A549 (cell line): Measurements from ENCODE around the gene SMAD9. TPM values are rescaled to one million over a fixed set of nuclear protein-coding genes. Genes with fewer than 3 reads are reported as not detected.

Source experiments
- ATAC-seq, 2 experiments: fragments of 200-7000 bp in 1 of 2; fragments of >200 bp in 1 of 2; cut with Nextera tagmentation in 1 of 2; cut with Tn5 transposase in 1 of 2; 3 replicates each; pipeline versions ENCODE4 v1.8.0 to v1.9.1; 2018 to 2020; ENCODE audit warnings: mild to moderate bottlenecking in 1 of 2, moderate library complexity in 1 of 2
- CTCF ChIA-PET: fragments of 300-600 bp; sonication (Branson Sonifier 250); formaldehyde crosslinking; extraction: SDS; loops from one replicate; lab custom pipeline; 2021; ENCODE audit warnings: antibody characterized with exemption, inconsistent platforms; lab: Yijun Ruan, JAX
- POLR2A ChIA-PET: fragments of 350-600 bp; formaldehyde crosslinking; extraction: SDS; loops from one replicate; lab custom pipeline; 2021; ENCODE audit warnings: antibody characterized with exemption, inconsistent platforms; lab: Yijun Ruan, JAX
- DNase-seq, 2 experiments: peaks; one replicate each; pipeline versions ENCODE4 v3.0.0 to v3.0.0-alpha.2; 2011 to 2016; ENCODE audit warnings: low read depth in 1 of 2, low spot score in 1 of 2
- FAIRE-seq: peaks from 2 replicates; lab custom pipeline; 2011; peaks lifted over from hg19 to GRCh38; lab: Jason Lieb, UNC
- H3K27ac ChIP-seq, 2 experiments: fragments of >200 bp; sonication (Bioruptor Twin); formaldehyde crosslinking; 3 replicates each; pipeline ENCODE4 v1.5.1; 2016 to 2017
- H3K4me1 ChIP-seq: fragments of >200 bp; sonication (Bioruptor Twin); formaldehyde crosslinking; 3 replicates; pipeline ENCODE4 v1.6.1; 2016
- H3K4me2 ChIP-seq: fragments of >200 bp; sonication (Bioruptor Twin); formaldehyde crosslinking; 3 replicates; pipeline ENCODE4 v1.6.1; 2016
- H3K4me3 ChIP-seq: fragments of >200 bp; sonication (Bioruptor Twin); formaldehyde crosslinking; 3 replicates; pipeline ENCODE4 v1.5.1; 2016
- H3K9me3 ChIP-seq: fragments of >200 bp; sonication (Bioruptor Twin); formaldehyde crosslinking; 3 replicates; pipeline ENCODE4 v1.6.1; 2016
- BHLHE40 ChIP-seq: IDR thresholded peaks from 2 replicates; pipeline ENCODE4 v1.6.1; 2012; ENCODE audit warnings: low read depth, low read length, inconsistent platforms
- CBX2 ChIP-seq: fragments of 200-600 bp; sonication (generic); IDR thresholded peaks from 2 replicates; pipeline ENCODE4 v1.6.1; 2016; ENCODE audit warnings: low read depth, mild to moderate bottlenecking, borderline replicate concordance
- CBX8 ChIP-seq: fragments of 200-600 bp; sonication (generic); IDR thresholded peaks from 2 replicates; pipeline ENCODE4 v1.6.1; 2016
- CHD2 ChIP-seq: fragments of 150-350 bp; IDR thresholded peaks from 2 replicates; pipeline ENCODE4 v1.6.1; 2014; ENCODE audit warnings: low read length; ENCODE audit not compliant: partially characterized antibody
- EP300 ChIP-seq, 2 experiments: fragments of >200 bp; sonication (Bioruptor Twin); formaldehyde crosslinking; IDR thresholded peaks; 2 replicates in 1 of 2; 3 replicates in 1 of 2; pipeline ENCODE4 v1.6.1; 2016 to 2017
- ESRRA ChIP-seq: fragments of 150-350 bp; IDR thresholded peaks from 2 replicates; pipeline ENCODE4 v1.6.1; 2014; ENCODE audit warnings: mild to moderate bottlenecking, low read length, borderline replicate concordance
- FOSB ChIP-seq: fragments of 250-450 bp; sonication (Bioruptor Pico); IDR thresholded peaks from 2 replicates; pipeline ENCODE4 v1.5.0; 2020; ENCODE audit warnings: mild to moderate bottlenecking, moderate library complexity
- HDAC2 ChIP-seq: fragments of 200-600 bp; sonication (generic); IDR thresholded peaks from 2 replicates; pipeline ENCODE4 v1.6.1; 2016
- HEYL ChIP-seq: fragments of 250-450 bp; sonication (Bioruptor Pico); IDR thresholded peaks from 2 replicates; pipeline ENCODE4 v1.8.0; 2021; ENCODE audit warnings: mild to moderate bottlenecking, moderate library complexity
- MAFK ChIP-seq: fragments of 450-650 bp; IDR thresholded peaks from 2 replicates; pipeline ENCODE4 v1.6.1; 2014; ENCODE audit not compliant: partially characterized antibody
- NPAS2 ChIP-seq: fragments of 250-450 bp; sonication (Bioruptor Pico); IDR thresholded peaks from 2 replicates; pipeline ENCODE4 v1.8.0; 2022; ENCODE audit warnings: mild to moderate bottlenecking, moderate library complexity, borderline replicate concordance
- PHF8 ChIP-seq: fragments of 200-600 bp; sonication (generic); IDR thresholded peaks from 2 replicates; pipeline ENCODE4 v1.6.1; 2016; ENCODE audit warnings: low read depth, mild to moderate bottlenecking, antibody characterized with exemption, moderate library complexity, borderline replicate concordance
- RFX5 ChIP-seq: fragments of 450-650 bp; IDR thresholded peaks from 2 replicates; pipeline ENCODE4 v1.7.1; 2014; ENCODE audit warnings: antibody characterized with exemption, mild to moderate bottlenecking, moderate library complexity
- SMC3 ChIP-seq: fragments of >200 bp; sonication (Bioruptor Twin); formaldehyde crosslinking; IDR thresholded peaks from 3 replicates; pipeline ENCODE4 v1.6.1; 2018; ENCODE audit warnings: inconsistent platforms
- TP53 ChIP-seq: fragments of 250-450 bp; sonication (Bioruptor Pico); IDR thresholded peaks from 2 replicates; pipeline ENCODE4 v1.5.0; 2021; ENCODE audit warnings: mild to moderate bottlenecking, moderate library complexity
- WGBS: methylation state at CpG from one replicate; pipeline ENCODE4 v1.1.6; 2017; ENCODE audit errors: missing lambda C conversion rate; 5-methylcytosine and 5-hydroxymethylcytosine counted together
- polyA plus RNA-seq, 4 experiments: library from polyadenylated mRNA; depleted of rRNA in 3 of 4; stranded (reverse); fragments of >200 nt; fragmentation: RNase III in 1 of 4; extraction: RNeasy Plus Mini Kit Qiagen cat#74134 plus additional on column Dnase treatment in 1 of 4; gene quantifications; 2 replicates in 3 of 4; 3 replicates in 1 of 4; pipeline ENCODE4 v1.2.3, GENCODE V29; 2011 to 2017
- TF ChIP-seq, protein P1 (sequence below): fragments of >200 bp; sonication (Bioruptor Twin); formaldehyde crosslinking; IDR thresholded peaks from 3 replicates; pipeline ENCODE4 v1.6.1; 2016
- TF ChIP-seq, protein P2 (sequence below): fragments of 150-350 bp; IDR thresholded peaks from 2 replicates; pipeline ENCODE4 v1.6.1; 2014; ENCODE audit warnings: low read depth, mild to moderate bottlenecking, low read length
- TF ChIP-seq, protein P3 (sequence below): fragments of 200-600 bp; sonication (generic); IDR thresholded peaks from 2 replicates; pipeline ENCODE4 v1.6.1; 2016; ENCODE audit warnings: antibody characterized with exemption, mild to moderate bottlenecking, moderate library complexity
- TF ChIP-seq, protein P4 (sequence below): IDR thresholded peaks from 2 replicates; pipeline ENCODE4 v1.6.1; 2012; ENCODE audit warnings: low read depth, borderline replicate concordance
- TF ChIP-seq, protein P5 (sequence below): fragments of 450-650 bp; IDR thresholded peaks from 2 replicates; pipeline ENCODE4 v1.6.1; 2014; ENCODE audit warnings: antibody characterized with exemption

SMAD9 gene
- polyA plus RNA-seq, 2 of the 4 experiments (the other 2 are of a cell fraction), result 0.04 to 0.06 TPM

DNA sequence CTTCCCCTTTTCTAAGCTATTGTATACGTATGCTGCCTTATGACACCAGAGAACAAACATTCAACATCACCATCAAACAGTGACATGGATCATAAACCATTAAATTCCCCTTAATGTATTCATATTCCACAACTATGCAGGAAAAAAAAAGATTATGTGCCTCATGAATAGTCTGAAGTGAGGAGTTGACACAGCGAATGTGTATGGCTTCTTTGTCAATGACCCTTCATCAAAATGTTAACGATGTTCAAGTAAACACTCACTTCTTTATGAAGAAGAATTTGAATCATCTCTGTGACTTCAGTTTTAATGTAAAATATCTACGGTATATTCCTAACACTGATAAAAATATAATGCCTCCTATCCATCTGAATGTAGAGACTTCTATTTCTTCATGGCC lies 44.6 kb downstream of the SMAD9 start:
- no peak overlapping the region for H3K4me2 ChIP-seq
- no peak for ATAC-seq
- no peak overlapping the region for H3K4me3 ChIP-seq
- no peak for TF ChIP-seq CBX8
- no peak for TF ChIP-seq EP300 (IDR thresholded peaks at IDR 0.05)
- TF ChIP-seq CBX2, result no peak
- TF ChIP-seq PHF8, result no peak
- TF ChIP-seq, protein P1, sequence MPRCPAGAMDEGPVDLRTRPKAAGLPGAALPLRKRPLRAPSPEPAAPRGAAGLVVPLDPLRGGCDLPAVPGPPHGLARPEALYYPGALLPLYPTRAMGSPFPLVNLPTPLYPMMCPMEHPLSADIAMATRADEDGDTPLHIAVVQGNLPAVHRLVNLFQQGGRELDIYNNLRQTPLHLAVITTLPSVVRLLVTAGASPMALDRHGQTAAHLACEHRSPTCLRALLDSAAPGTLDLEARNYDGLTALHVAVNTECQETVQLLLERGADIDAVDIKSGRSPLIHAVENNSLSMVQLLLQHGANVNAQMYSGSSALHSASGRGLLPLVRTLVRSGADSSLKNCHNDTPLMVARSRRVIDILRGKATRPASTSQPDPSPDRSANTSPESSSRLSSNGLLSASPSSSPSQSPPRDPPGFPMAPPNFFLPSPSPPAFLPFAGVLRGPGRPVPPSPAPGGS, result no peak
- TF ChIP-seq NPAS2 (CRISPR knock-in tag), result no peak
- TF ChIP-seq SMC3, result no peak
- TF ChIP-seq MAFK, result no peak
- no peak for TF ChIP-seq HEYL (CRISPR knock-in tag)
- no peak for TF ChIP-seq CHD2
- TF ChIP-seq, all 56 proteins: peak for 0
- WGBS, result 53% methylated on average over 4 of the region's 4 CpGs
- FAIRE-seq (no peak), DNase-seq (no peak)
- ChIA-PET CTCF (no interaction called here), POLR2A (no interaction called here)
- Histone ChIP-seq H3K27ac (no peak overlapping the region), H3K4me1 (no peaks in the 10 kb centered on the region), H3K9me3 (no peaks in the 10 kb centered on the region)

DNA sequence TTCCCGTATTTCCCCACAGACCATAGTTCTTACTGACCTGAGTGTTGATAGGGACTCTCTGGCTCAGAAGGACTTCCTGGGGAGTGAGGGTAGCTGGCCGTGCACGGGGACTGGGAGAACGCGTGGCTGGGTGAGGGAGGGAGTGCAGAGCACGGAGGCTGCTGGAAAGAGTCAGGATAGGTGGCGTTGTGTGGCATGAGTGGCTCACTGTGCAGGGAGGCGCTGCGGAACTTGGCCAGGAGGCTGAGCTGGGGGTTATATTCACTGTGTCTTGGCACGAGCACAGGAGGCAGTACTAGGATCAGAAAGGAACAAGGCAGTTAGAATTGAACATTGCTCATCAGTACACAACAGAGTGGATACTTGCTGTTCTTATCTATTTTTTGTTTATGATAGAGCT lies 47.4 kb downstream of the SMAD9 start:
- H3K27ac ChIP-seq, result no peak overlapping the region
- no peak overlapping the region for H3K4me2 ChIP-seq
- no peak for ATAC-seq
- FAIRE-seq, result no peak
- 61% methylated on average over 10 of the region's 10 CpGs for WGBS
- H3K4me3 ChIP-seq, result no peak overlapping the region
- CTCF ChIA-PET, result no interaction called here
- TF ChIP-seq, protein P2, sequence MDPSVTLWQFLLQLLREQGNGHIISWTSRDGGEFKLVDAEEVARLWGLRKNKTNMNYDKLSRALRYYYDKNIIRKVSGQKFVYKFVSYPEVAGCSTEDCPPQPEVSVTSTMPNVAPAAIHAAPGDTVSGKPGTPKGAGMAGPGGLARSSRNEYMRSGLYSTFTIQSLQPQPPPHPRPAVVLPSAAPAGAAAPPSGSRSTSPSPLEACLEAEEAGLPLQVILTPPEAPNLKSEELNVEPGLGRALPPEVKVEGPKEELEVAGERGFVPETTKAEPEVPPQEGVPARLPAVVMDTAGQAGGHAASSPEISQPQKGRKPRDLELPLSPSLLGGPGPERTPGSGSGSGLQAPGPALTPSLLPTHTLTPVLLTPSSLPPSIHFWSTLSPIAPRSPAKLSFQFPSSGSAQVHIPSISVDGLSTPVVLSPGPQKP, result no peak
- TF ChIP-seq HDAC2 (no peak), BHLHE40 (no peak), RFX5 (no peak), TP53 (CRISPR knock-in tag) (no peak), ESRRA (no peak), NPAS2 (CRISPR knock-in tag) (no peak), FOSB (CRISPR knock-in tag) (no peak)
- TF ChIP-seq, protein P3, sequence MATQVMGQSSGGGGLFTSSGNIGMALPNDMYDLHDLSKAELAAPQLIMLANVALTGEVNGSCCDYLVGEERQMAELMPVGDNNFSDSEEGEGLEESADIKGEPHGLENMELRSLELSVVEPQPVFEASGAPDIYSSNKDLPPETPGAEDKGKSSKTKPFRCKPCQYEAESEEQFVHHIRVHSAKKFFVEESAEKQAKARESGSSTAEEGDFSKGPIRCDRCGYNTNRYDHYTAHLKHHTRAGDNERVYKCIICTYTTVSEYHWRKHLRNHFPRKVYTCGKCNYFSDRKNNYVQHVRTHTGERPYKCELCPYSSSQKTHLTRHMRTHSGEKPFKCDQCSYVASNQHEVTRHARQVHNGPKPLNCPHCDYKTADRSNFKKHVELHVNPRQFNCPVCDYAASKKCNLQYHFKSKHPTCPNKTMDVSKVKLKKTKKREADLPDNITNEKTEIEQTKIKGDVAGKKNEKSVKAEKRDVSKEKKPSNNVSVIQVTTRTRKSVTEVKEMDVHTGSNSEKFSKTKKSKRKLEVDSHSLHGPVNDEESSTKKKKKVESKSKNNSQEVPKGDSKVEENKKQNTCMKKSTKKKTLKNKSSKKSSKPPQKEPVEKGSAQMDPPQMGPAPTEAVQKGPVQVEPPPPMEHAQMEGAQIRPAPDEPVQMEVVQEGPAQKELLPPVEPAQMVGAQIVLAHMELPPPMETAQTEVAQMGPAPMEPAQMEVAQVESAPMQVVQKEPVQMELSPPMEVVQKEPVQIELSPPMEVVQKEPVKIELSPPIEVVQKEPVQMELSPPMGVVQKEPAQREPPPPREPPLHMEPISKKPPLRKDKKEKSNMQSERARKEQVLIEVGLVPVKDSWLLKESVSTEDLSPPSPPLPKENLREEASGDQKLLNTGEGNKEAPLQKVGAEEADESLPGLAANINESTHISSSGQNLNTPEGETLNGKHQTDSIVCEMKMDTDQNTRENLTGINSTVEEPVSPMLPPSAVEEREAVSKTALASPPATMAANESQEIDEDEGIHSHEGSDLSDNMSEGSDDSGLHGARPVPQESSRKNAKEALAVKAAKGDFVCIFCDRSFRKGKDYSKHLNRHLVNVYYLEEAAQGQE, result no peak
- TF ChIP-seq, protein P4, sequence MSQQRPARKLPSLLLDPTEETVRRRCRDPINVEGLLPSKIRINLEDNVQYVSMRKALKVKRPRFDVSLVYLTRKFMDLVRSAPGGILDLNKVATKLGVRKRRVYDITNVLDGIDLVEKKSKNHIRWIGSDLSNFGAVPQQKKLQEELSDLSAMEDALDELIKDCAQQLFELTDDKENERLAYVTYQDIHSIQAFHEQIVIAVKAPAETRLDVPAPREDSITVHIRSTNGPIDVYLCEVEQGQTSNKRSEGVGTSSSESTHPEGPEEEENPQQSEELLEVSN, result no peak
- TF ChIP-seq, protein P5, sequence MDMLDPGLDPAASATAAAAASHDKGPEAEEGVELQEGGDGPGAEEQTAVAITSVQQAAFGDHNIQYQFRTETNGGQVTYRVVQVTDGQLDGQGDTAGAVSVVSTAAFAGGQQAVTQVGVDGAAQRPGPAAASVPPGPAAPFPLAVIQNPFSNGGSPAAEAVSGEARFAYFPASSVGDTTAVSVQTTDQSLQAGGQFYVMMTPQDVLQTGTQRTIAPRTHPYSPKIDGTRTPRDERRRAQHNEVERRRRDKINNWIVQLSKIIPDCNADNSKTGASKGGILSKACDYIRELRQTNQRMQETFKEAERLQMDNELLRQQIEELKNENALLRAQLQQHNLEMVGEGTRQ, result no peak
- TF ChIP-seq, all 56 proteins: peak for 0
- Histone ChIP-seq H3K9me3 (no peaks in the 10 kb centered on the region), H3K4me1 (no peaks in the 10 kb centered on the region)
- DNase-seq, result no peak
- POLR2A ChIA-PET, result no interaction called here
